ENCODE data around the gene SERPINB3. TPM values are rescaled to one million over a fixed set of nuclear protein-coding genes. Genes with fewer than 3 reads are reported as not detected.

SERPINB3 gene
- total RNA-seq, 1 experiment from 2014 or later = not detected

DNA sequence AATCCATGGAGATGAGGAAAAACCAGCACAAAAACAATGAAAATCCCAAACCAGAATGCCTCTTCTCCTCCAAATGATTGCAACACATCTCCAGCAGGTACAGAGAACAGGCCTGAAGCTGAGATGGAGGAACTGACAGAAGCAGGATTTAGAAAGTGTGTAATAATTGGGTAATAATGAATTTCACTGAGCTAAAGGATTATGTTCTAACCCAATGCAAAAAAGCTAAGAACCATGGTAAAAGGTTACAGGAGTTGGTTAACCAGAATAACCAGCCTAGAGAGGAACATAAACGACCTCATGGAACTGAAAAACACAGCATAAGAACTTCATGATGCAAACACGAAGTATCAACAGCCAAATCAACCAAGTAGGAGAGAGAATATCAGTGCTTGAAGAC is 27.4 kb upstream of the SERPINB3 start:
- H3K9me3 ChIP-seq (ENCODE audit: control insufficient read depth in 1 of 2, insufficient read depth in 1 of 2, low read depth in 1 of 2, low read length in 2 of 2) = no peaks in the 10 kb centered on the region
- ATAC-seq = no peak
- RAD21 ChIA-PET (ENCODE audit: low non-redundant PET in 1 of 2, low total read pairs in 2 of 2, uncharacterized antibody in 2 of 2, unreplicated experiment in 2 of 2) = no interaction called here
- no peak overlapping the region for H3K27ac ChIP-seq (ENCODE audit: low read depth, low read length)
- no peak overlapping the region for H2AFZ ChIP-seq (ENCODE audit: low read depth, low read length, poor library complexity, severe bottlenecking)
- no peaks in the 10 kb centered on the region for H3K36me3 ChIP-seq (ENCODE audit: control insufficient read depth in 1 of 2, insufficient read depth in 2 of 2, low read length in 2 of 2)
- no peaks in the 10 kb centered on the region for H4K20me1 ChIP-seq (ENCODE audit: insufficient read depth)
- no peaks in the 10 kb centered on the region for H3K79me2 ChIP-seq (ENCODE audit: insufficient read depth, low read length)
- no peak overlapping the region for H3K9ac ChIP-seq (ENCODE audit: low read length)
- CTCF ChIA-PET = no interaction called here
- no peak overlapping the region for H3K4me3 ChIP-seq (replicated peaks in 1 of 2; ENCODE audit: low read depth in 1 of 2, low read length in 2 of 2)
- no peak for DNase-seq (ENCODE audit: low read depth, low spot score)
- POLR2A ChIA-PET = no interaction called here
- no peaks in the 10 kb centered on the region for H3K4me1 ChIP-seq (ENCODE audit: control insufficient read depth in 1 of 2, insufficient read depth in 2 of 2, low read length in 2 of 2)
- intact Hi-C loops (cut with micrococcal nuclease) = no loop called here
- BruUV-seq (replicated peaks) = no TSS peak
- no peak overlapping the region for H3K4me2 ChIP-seq (ENCODE audit: low read length)
- no peaks in the 10 kb centered on the region for H3K9me2 ChIP-seq (ENCODE audit: insufficient read depth)
- H3K27me3 ChIP-seq (ENCODE audit: insufficient read depth, low read length) = no peaks in the 10 kb centered on the region
- TF ChIP-seq ELF1 (IDR thresholded peaks at IDR 0.05; ENCODE audit: borderline replicate concordance, low read depth) (no peak), EGR1 (IDR thresholded peaks at IDR 0.05; ENCODE audit: low read depth) (no peak), SRF (IDR thresholded peaks at IDR 0.05; ENCODE audit: low read depth) (no peak), TCF7L2 (IDR thresholded peaks at IDR 0.05; ENCODE audit: borderline replicate concordance, extremely low read depth, insufficient read depth, insufficient read length) (no peak), POLR2A (IDR thresholded peaks at IDR 0.05; ENCODE audit: borderline replicate concordance, extremely low read depth, insufficient read depth, insufficient read length) (no peak), RAD21 (IDR thresholded peaks at IDR 0.05; ENCODE audit: low read depth) (no peak), ZNF274 (IDR thresholded peaks at IDR 0.05; ENCODE audit: low read depth, low read length) (no peak), POLR2AphosphoS5 (IDR thresholded peaks at IDR 0.05; ENCODE audit: low read depth, low read length) (no peak)
- TF ChIP-seq, protein P1, sequence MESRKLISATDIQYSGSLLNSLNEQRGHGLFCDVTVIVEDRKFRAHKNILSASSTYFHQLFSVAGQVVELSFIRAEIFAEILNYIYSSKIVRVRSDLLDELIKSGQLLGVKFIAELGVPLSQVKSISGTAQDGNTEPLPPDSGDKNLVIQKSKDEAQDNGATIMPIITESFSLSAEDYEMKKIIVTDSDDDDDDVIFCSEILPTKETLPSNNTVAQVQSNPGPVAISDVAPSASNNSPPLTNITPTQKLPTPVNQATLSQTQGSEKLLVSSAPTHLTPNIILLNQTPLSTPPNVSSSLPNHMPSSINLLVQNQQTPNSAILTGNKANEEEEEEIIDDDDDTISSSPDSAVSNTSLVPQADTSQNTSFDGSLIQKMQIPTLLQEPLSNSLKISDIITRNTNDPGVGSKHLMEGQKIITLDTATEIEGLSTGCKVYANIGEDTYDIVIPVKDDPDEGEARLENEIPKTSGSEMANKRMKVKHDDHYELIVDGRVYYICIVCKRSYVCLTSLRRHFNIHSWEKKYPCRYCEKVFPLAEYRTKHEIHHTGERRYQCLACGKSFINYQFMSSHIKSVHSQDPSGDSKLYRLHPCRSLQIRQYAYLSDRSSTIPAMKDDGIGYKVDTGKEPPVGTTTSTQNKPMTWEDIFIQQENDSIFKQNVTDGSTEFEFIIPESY (IDR thresholded peaks at IDR 0.05; ENCODE audit: extremely low read depth, insufficient replicate concordance, low read length) = no peak

DNA sequence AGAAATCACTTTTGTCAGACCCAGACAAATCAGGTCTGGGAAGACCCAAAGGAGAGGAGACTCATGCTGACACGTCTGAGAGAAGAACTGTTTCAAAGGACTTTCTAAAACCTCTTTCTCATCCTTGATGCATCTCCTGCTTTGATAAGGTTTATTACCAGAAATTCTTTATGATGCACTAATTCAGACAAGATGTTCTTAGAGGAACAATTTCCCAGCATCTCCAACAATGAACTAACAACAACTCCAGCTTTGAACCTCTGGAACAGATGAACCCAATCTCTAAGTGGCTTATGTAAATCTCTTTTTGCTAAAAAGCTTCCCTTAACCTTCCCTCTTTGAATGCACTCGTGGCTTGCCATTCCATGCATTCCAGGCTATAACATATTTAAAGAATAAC is 25.2 kb upstream of the SERPINB3 start:
- no peaks in the 10 kb centered on the region for H3K36me3 ChIP-seq (ENCODE audit: control insufficient read depth in 1 of 2, insufficient read depth in 2 of 2, low read length in 2 of 2)
- no peaks in the 10 kb centered on the region for H3K27me3 ChIP-seq (ENCODE audit: insufficient read depth, low read length)
- intact Hi-C loops (cut with micrococcal nuclease) = no loop called here
- ChIA-PET RAD21 (ENCODE audit: low non-redundant PET in 1 of 2, low total read pairs in 2 of 2, uncharacterized antibody in 2 of 2, unreplicated experiment in 2 of 2) (no interaction called here), CTCF (no interaction called here), POLR2A (no interaction called here)
- TF ChIP-seq SP1 (IDR thresholded peaks at IDR 0.05; ENCODE audit: low read depth) (no peak), TCF7L2 (IDR thresholded peaks at IDR 0.05; ENCODE audit: borderline replicate concordance, extremely low read depth, insufficient read depth, insufficient read length) (no peak), CBX3 (IDR thresholded peaks at IDR 0.05; ENCODE audit: low read depth) (no peak), POLR2A (IDR thresholded peaks at IDR 0.05; ENCODE audit: borderline replicate concordance, extremely low read depth, insufficient read depth, insufficient read length) (no peak), EZH2 (IDR thresholded peaks at IDR 0.05) (no peak), SRF (IDR thresholded peaks at IDR 0.05; ENCODE audit: low read depth) (no peak), ZNF274 (IDR thresholded peaks at IDR 0.05; ENCODE audit: low read depth, low read length) (no peak), ELF1 (IDR thresholded peaks at IDR 0.05; ENCODE audit: borderline replicate concordance, low read depth) (no peak), SIN3A (IDR thresholded peaks at IDR 0.05; ENCODE audit: low read depth) (no peak), FOSL1 (IDR thresholded peaks at IDR 0.05; ENCODE audit: low read depth) (no peak), EZH2phosphoT487 (IDR thresholded peaks at IDR 0.05; ENCODE audit: borderline replicate concordance) (no peak), POLR2AphosphoS5 (IDR thresholded peaks at IDR 0.05; ENCODE audit: low read depth, low read length) (no peak)
- TF ChIP-seq, protein P1 (IDR thresholded peaks at IDR 0.05; ENCODE audit: extremely low read depth, insufficient replicate concordance, low read length) = no peak
- TF ChIP-seq, protein P2, sequence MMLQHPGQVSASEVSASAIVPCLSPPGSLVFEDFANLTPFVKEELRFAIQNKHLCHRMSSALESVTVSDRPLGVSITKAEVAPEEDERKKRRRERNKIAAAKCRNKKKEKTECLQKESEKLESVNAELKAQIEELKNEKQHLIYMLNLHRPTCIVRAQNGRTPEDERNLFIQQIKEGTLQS (IDR thresholded peaks at IDR 0.05) = no peak
- TF ChIP-seq, protein P3, sequence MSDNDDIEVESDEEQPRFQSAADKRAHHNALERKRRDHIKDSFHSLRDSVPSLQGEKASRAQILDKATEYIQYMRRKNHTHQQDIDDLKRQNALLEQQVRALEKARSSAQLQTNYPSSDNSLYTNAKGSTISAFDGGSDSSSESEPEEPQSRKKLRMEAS (IDR thresholded peaks at IDR 0.05) = no peak
- H3K79me2 ChIP-seq (ENCODE audit: insufficient read depth, low read length) = no peaks in the 10 kb centered on the region
- no peaks in the 10 kb centered on the region for H3K9me2 ChIP-seq (ENCODE audit: insufficient read depth)
- H2AFZ ChIP-seq (ENCODE audit: low read depth, low read length, poor library complexity, severe bottlenecking) = no peak overlapping the region
- no peak overlapping the region for H3K27ac ChIP-seq (ENCODE audit: low read depth, low read length)
- no peak for DNase-seq (ENCODE audit: low read depth, low spot score)
- no peak overlapping the region for H3K4me2 ChIP-seq (ENCODE audit: low read length)
- BruUV-seq (replicated peaks) = no TSS peak
- H3K4me1 ChIP-seq (ENCODE audit: control insufficient read depth in 1 of 2, insufficient read depth in 2 of 2, low read length in 2 of 2) = no peaks in the 10 kb centered on the region; a peak in 1 of 4 replicates
- no peak for ATAC-seq
- no peaks in the 10 kb centered on the region for H4K20me1 ChIP-seq (ENCODE audit: insufficient read depth)
- no peak overlapping the region for H3K4me3 ChIP-seq (replicated peaks in 1 of 2; ENCODE audit: low read depth in 1 of 2, low read length in 2 of 2)
- H3K9ac ChIP-seq (ENCODE audit: low read length) = no peak overlapping the region
- H3K9me3 ChIP-seq (ENCODE audit: control insufficient read depth in 1 of 2, insufficient read depth in 1 of 2, low read depth in 1 of 2, low read length in 2 of 2) = no peaks in the 10 kb centered on the region

Measured in HCT116 (cell line).